22Rv1 (cell line): Measurements from ENCODE around the gene DNAJC10.

Experiments used
- ZFX ChIP-seq: fragments of 450-650 bp; IDR thresholded peaks from 2 replicates; pipeline ENCODE4 v1.6.1; 2017; ENCODE audit warnings: antibody characterized with exemption, borderline replicate concordance
- TF ChIP-seq, protein P1 (sequence below): fragments of 450-650 bp; IDR thresholded peaks from 2 replicates; pipeline ENCODE4 v1.5.1; 2017; ENCODE audit warnings: mild to moderate bottlenecking

- TF ChIP-seq, protein P1, sequence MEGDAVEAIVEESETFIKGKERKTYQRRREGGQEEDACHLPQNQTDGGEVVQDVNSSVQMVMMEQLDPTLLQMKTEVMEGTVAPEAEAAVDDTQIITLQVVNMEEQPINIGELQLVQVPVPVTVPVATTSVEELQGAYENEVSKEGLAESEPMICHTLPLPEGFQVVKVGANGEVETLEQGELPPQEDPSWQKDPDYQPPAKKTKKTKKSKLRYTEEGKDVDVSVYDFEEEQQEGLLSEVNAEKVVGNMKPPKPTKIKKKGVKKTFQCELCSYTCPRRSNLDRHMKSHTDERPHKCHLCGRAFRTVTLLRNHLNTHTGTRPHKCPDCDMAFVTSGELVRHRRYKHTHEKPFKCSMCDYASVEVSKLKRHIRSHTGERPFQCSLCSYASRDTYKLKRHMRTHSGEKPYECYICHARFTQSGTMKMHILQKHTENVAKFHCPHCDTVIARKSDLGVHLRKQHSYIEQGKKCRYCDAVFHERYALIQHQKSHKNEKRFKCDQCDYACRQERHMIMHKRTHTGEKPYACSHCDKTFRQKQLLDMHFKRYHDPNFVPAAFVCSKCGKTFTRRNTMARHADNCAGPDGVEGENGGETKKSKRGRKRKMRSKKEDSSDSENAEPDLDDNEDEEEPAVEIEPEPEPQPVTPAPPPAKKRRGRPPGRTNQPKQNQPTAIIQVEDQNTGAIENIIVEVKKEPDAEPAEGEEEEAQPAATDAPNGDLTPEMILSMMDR, result no peak
- no peak for TF ChIP-seq ZFX
Observed at GRCh38 chr2:182729710-182730339, 13.8 kb downstream of the DNAJC10 start.
